H9 (cell line): ENCODE results near the gene MREG. TPM values are rescaled to one million over a fixed set of nuclear protein-coding genes. Genes with fewer than 3 reads are reported as not detected.
A peak's percentile ranks its signal among the peaks of the same experiment; 100 is the strongest.

Experiments
- DNase-seq: peaks from one replicate; pipeline ENCODE4 v3.0.0-alpha.2; 2017
- H2AFZ ChIP-seq: one replicate; pipeline ENCODE4 v1.6.1; 2013; ENCODE audit warnings: mild to moderate bottlenecking, low read length, control low read depth, moderate library complexity
- H2AK5ac ChIP-seq: 2 replicates; pipeline ENCODE4 v1.6.1; 2013; ENCODE audit warnings: low read length, control low read depth, mixed read lengths; ENCODE audit not compliant: insufficient read length
- H2BK120ac ChIP-seq: one replicate; pipeline ENCODE4 v1.6.1; 2013; ENCODE audit warnings: low read depth, mild to moderate bottlenecking, low read length, control low read depth, inconsistent platforms; ENCODE audit not compliant: poor library complexity, severe bottlenecking
- H2BK12ac ChIP-seq: 2 replicates; pipeline ENCODE4 v1.6.1; 2013; ENCODE audit warnings: low read length, control low read depth, mixed read lengths, low read depth; ENCODE audit not compliant: insufficient read length
- H2BK15ac ChIP-seq: 2 replicates; pipeline ENCODE4 v1.6.1; 2013; ENCODE audit warnings: low read depth, low read length, control low read depth
- H2BK20ac ChIP-seq: one replicate; pipeline ENCODE4 v1.6.1; 2013; ENCODE audit warnings: low read depth, mild to moderate bottlenecking, low read length, control low read depth, inconsistent platforms; ENCODE audit not compliant: poor library complexity, severe bottlenecking
- H2BK5ac ChIP-seq: 2 replicates; pipeline ENCODE4 v1.6.1; 2013; ENCODE audit warnings: low read length, control low read depth, mixed read lengths; ENCODE audit not compliant: insufficient read length
- H3K14ac ChIP-seq: 2 replicates; pipeline ENCODE4 v1.6.1; 2013; ENCODE audit warnings: low read length, control low read depth; ENCODE audit not compliant: insufficient read depth
- H3K18ac ChIP-seq: 2 replicates; pipeline ENCODE4 v1.6.1; 2013; ENCODE audit warnings: low read depth, mild to moderate bottlenecking, mixed read lengths, low read length, control low read depth; ENCODE audit not compliant: insufficient read length
- H3K23ac ChIP-seq: 2 replicates; pipeline ENCODE4 v1.6.1; 2013; ENCODE audit warnings: low read length, control low read depth, mixed read lengths, low read depth; ENCODE audit not compliant: insufficient read length
- H3K23me2 ChIP-seq: 2 replicates; pipeline ENCODE4 v1.6.1; 2013; ENCODE audit warnings: low read depth, mild to moderate bottlenecking, mixed read lengths, low read length, control low read depth; ENCODE audit not compliant: insufficient read length, poor library complexity, severe bottlenecking
- H3K27ac ChIP-seq: 2 replicates; pipeline ENCODE4 v1.5.1; 2013; ENCODE audit warnings: low read length, control low read depth, mixed read lengths, low read depth; ENCODE audit not compliant: insufficient read length
- H3K27me3 ChIP-seq: 2 replicates; pipeline ENCODE4 v1.6.1; 2013; ENCODE audit warnings: low read length, control low read depth, inconsistent platforms; ENCODE audit not compliant: insufficient read depth
- H3K4ac ChIP-seq: 2 replicates; pipeline ENCODE4 v1.6.1; 2013; ENCODE audit warnings: low read depth, mild to moderate bottlenecking, control low read depth, inconsistent platforms, low read length, moderate library complexity
- H3K4me1 ChIP-seq: 2 replicates; pipeline ENCODE4 v1.6.1; 2013; ENCODE audit warnings: low read length, control low read depth, inconsistent platforms; ENCODE audit not compliant: insufficient read depth
- H3K4me2 ChIP-seq: 2 replicates; pipeline ENCODE4 v1.6.1; 2013; ENCODE audit warnings: low read length, control low read depth, mixed read lengths; ENCODE audit not compliant: insufficient read length, insufficient read depth
- H3K56ac ChIP-seq: 2 replicates; pipeline ENCODE4 v1.6.1; 2013; ENCODE audit warnings: low read depth, mild to moderate bottlenecking, mixed read lengths, low read length, control low read depth; ENCODE audit not compliant: insufficient read length
- H3K79me1 ChIP-seq: 2 replicates; pipeline ENCODE4 v1.6.1; 2013; ENCODE audit warnings: low read depth, mild to moderate bottlenecking, moderate library complexity, low read length, control low read depth, inconsistent platforms; ENCODE audit not compliant: insufficient read depth, poor library complexity, severe bottlenecking
- H3K79me2 ChIP-seq: 2 replicates; pipeline ENCODE4 v1.6.1; 2013; ENCODE audit warnings: low read length, control low read depth, inconsistent platforms; ENCODE audit not compliant: insufficient read depth
- H3K9ac ChIP-seq: 2 replicates; pipeline ENCODE4 v1.6.1; 2013; ENCODE audit warnings: low read length, control low read depth, mixed read lengths; ENCODE audit not compliant: insufficient read length; ENCODE audit errors: extremely low read depth
- H3K9me3 ChIP-seq: one replicate; pipeline ENCODE4 v1.6.1; 2013; ENCODE audit warnings: low read depth, low read length, inconsistent platforms; ENCODE audit not compliant: control insufficient read depth
- H3T11ph ChIP-seq: one replicate; pipeline ENCODE4 v1.6.1; 2013; ENCODE audit warnings: mild to moderate bottlenecking, low read length, control low read depth, inconsistent platforms
- H4K20me1 ChIP-seq: one replicate; pipeline ENCODE4 v1.6.1; 2013; ENCODE audit not compliant: control insufficient read depth, insufficient read length, insufficient read depth
- H4K5ac ChIP-seq: 2 replicates; pipeline ENCODE4 v1.6.1; 2013; ENCODE audit warnings: low read depth, mild to moderate bottlenecking, mixed read lengths, low read length, control low read depth; ENCODE audit not compliant: insufficient read length
- H4K8ac ChIP-seq: replicated peaks from 2 replicates; pipeline ENCODE4 v1.6.1; 2013; ENCODE audit warnings: low read length, control low read depth, mixed read lengths, low read depth; ENCODE audit not compliant: insufficient read length
- H4K91ac ChIP-seq: 2 replicates; pipeline ENCODE4 v1.6.1; 2013; ENCODE audit warnings: low read depth, mild to moderate bottlenecking, moderate library complexity, mixed read lengths, low read length, control low read depth; ENCODE audit not compliant: insufficient read length
- H3K27ac Mint-ChIP-seq, 3 experiments: 2 replicates in 2 of 3; 3 replicates in 1 of 3; pipeline ENCODE4 v1.8.0; 2020 to 2021; ENCODE audit warnings: mixed read lengths in 3 of 3, mild to moderate bottlenecking in 1 of 3, moderate library complexity in 1 of 3
- H3K27me3 Mint-ChIP-seq: 2 replicates; pipeline ENCODE4 v1.8.0; 2021; ENCODE audit warnings: low read depth, mild to moderate bottlenecking, moderate library complexity, mixed read lengths
- H3K36me3 Mint-ChIP-seq, 3 experiments: 2 replicates in 2 of 3; 3 replicates in 1 of 3; pipeline ENCODE4 v1.8.0; 2020 to 2021; ENCODE audit warnings: low read depth in 3 of 3, mixed read lengths in 3 of 3; ENCODE audit not compliant: insufficient read depth in 1 of 3
- H3K4me1 Mint-ChIP-seq, 2 experiments: 2 replicates each; pipeline ENCODE4 v1.8.0; 2020; ENCODE audit warnings: mixed read lengths in 2 of 2
- H3K4me3 Mint-ChIP-seq, 2 experiments: 2 replicates in 1 of 2; 3 replicates in 1 of 2; pipeline ENCODE4 v1.8.0; 2020 to 2021; ENCODE audit warnings: mild to moderate bottlenecking in 2 of 2, mixed read lengths in 2 of 2, moderate library complexity in 1 of 2
- H3K9me3 Mint-ChIP-seq, 2 experiments: 2 replicates in 1 of 2; 3 replicates in 1 of 2; pipeline ENCODE4 v1.8.0; 2020; ENCODE audit warnings: mild to moderate bottlenecking in 2 of 2, mixed read lengths in 2 of 2, moderate library complexity in 1 of 2
- WGBS: extraction: QIAGEN DNeasy Blood & Tissue Kit; methylation state at CpG from one replicate; pipeline ENCODE4 v1.1.7; 2013; ENCODE audit warnings: missing lambda C conversion rate, low lambda C conversion rate, mixed read lengths; ENCODE audit not compliant: insufficient read length; ENCODE audit errors: extremely low coverage; 5-methylcytosine and 5-hydroxymethylcytosine counted together
- total RNA-seq: library from RNA; stranded (reverse); gene quantifications from 2 replicates; pipeline ENCODE4 v1.2.1, GENCODE V29; 2021
- TF ChIP-seq, protein P1 (sequence below): fragments of 200-600 bp; sonication (generic); conservative IDR thresholded peaks from 3 replicates; pipeline ENCODE4 v1.8.0; 2021; ENCODE audit warnings: antibody characterized with exemption, mild to moderate bottlenecking

Gene MREG
- total RNA-seq, 1 experiment from 2014 or later = 21.8 TPM

DNA sequence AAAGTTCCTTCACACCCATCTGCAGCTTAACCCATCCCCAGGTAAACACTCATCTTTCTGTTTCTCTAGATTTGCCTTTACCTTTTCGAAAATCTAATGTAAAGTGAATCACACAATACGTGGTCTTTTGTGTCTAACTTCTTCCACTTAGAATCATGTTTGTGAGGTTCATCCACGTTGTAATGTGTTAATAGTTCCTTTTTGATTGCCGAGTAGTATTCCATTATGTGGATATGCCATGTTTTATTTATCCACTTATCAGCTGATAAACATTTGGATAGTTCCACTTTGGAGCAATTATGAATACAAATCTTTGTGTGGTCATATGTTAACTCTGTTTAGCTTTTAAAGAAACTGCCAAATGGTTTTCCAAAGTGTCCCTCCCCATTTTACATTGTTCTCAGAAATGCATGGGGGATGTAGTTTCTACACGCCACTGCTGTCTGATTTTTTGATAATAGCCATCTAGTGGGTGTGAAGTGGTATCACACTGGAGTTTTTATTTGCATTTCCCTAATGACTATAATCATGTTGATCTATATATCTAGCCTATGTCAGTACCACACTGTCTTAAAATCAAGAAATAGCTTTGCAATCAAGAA lies 46.0 kb upstream of the MREG start:
- Histone ChIP-seq H3K18ac (no peak overlapping the region), H3K23ac (no peak overlapping the region), H3K79me1 (no peaks in the 10 kb centered on the region), H2BK20ac (no peak overlapping the region), H2BK5ac (no peak overlapping the region), H2AK5ac (no peak overlapping the region), H3K4me2 (no peak overlapping the region), H4K8ac (no peak overlapping the region), H3K23me2 (no peaks in the 10 kb centered on the region), H4K91ac (no peak overlapping the region), H3K4me1 (no peaks in the 10 kb centered on the region), H3K27me3 (no peaks in the 10 kb centered on the region), H4K5ac (no peak overlapping the region), H2BK15ac (no peak overlapping the region), H2BK120ac (no peak overlapping the region), H3K56ac (no peak overlapping the region), H3K9ac (no peak overlapping the region), H4K20me1 (no peaks in the 10 kb centered on the region), H3K79me2 (no peaks in the 10 kb centered on the region), H3K14ac (no peak overlapping the region), H3K9me3 (no peaks in the 10 kb centered on the region), H3T11ph (no peak overlapping the region), H2BK12ac (no peak overlapping the region), H2AFZ (no peak overlapping the region), H3K4ac (no peak overlapping the region), H3K27ac (no peak overlapping the region)
- Mint-ChIP-seq H3K9me3 (no peaks in the 10 kb centered on the region), H3K27me3 (no peaks in the 10 kb centered on the region), H3K27ac (no peak overlapping the region), H3K36me3 (peaks cover 9 to 29% (median 16%) of the 10 kb centered on the region in 3 experiments; a peak in 6 of 7 replicates), H3K4me1 (peaks cover 8 to 11% of the 10 kb centered on the region in 2 experiments; a peak in 3 of 4 replicates), H3K4me3 (no peak overlapping the region)
- TF ChIP-seq, protein P1, sequence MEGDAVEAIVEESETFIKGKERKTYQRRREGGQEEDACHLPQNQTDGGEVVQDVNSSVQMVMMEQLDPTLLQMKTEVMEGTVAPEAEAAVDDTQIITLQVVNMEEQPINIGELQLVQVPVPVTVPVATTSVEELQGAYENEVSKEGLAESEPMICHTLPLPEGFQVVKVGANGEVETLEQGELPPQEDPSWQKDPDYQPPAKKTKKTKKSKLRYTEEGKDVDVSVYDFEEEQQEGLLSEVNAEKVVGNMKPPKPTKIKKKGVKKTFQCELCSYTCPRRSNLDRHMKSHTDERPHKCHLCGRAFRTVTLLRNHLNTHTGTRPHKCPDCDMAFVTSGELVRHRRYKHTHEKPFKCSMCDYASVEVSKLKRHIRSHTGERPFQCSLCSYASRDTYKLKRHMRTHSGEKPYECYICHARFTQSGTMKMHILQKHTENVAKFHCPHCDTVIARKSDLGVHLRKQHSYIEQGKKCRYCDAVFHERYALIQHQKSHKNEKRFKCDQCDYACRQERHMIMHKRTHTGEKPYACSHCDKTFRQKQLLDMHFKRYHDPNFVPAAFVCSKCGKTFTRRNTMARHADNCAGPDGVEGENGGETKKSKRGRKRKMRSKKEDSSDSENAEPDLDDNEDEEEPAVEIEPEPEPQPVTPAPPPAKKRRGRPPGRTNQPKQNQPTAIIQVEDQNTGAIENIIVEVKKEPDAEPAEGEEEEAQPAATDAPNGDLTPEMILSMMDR = peak; percentile 25; the same call in 1 of the 3 replicates
- no CpG with 5 or more reads among the region's 5 CpGs for WGBS
- no peak for DNase-seq
